GM10248 (cell line): ENCODE results near the gene CD1B.
"Not testable (repeated sequence)": the region's sequence is repeated elsewhere in the genome, so short reads cannot be mapped to it uniquely, and the experiment has no call there.

Source experiments
- CTCF ChIA-PET: fragments of 300-600 bp; sonication (Branson Sonifier 250); formaldehyde crosslinking; extraction: SDS; loops from one replicate; lab custom pipeline; 2021; ENCODE audit warnings: antibody characterized with exemption; lab: Yijun Ruan, JAX
- POLR2A ChIA-PET: fragments of 350-650 bp; sonication (Branson Sonifier 250); formaldehyde crosslinking; extraction: SDS; loops from one replicate; lab custom pipeline; 2020; ENCODE audit warnings: antibody characterized with exemption; lab: Yijun Ruan, JAX
- DNase-seq: peaks from one replicate; pipeline ENCODE4 v3.0.0; 2012; ENCODE audit errors: extremely low spot score
- CTCF ChIP-seq: IDR thresholded peaks from 2 replicates; pipeline ENCODE4 v1.5.1; 2012; ENCODE audit warnings: mild to moderate bottlenecking, low read depth; ENCODE audit errors: extremely low read depth, missing control alignments, control extremely low read depth

Gene CD1B

GRCh38 chr1:158285756-158286241, 45.5 kb downstream of the CD1B start:
- DNase-seq: peak; percentile 49
- no peak for TF ChIP-seq CTCF
- CTCF ChIA-PET: interaction anchor here (1.4 to 1.8 kb wide), 2 partner anchors 44 to 712 kb away, joined by 3 to 5 read pairs; no protein-coding TSS in a partner anchor
- POLR2A ChIA-PET: no interaction called here

GRCh38 chr1:158283965-158284364, 47.4 kb downstream of the CD1B start:
- ChIA-PET POLR2A (no interaction called here), CTCF (interaction anchor here (1.1 to 1.4 kb wide), 2 partner anchors 9 to 80 kb away, joined by 3 read pairs; no protein-coding TSS in a partner anchor)
- TF ChIP-seq CTCF: no peak
- DNase-seq: peak; percentile 26

- CTCF ChIA-PET, DNase-seq, POLR2A ChIA-PET: not testable (repeated sequence)
Observed at GRCh38 chr1:158282421-158282820, 48.9 kb downstream of the CD1B start.
